ENCODE data around the gene RPS6KA2.

The RPS6KA2 gene

GRCh38 chr6:166498661-166499349 lies 128.2 kb downstream of the RPS6KA2 start:
- DNase-seq: no peak

GRCh38 chr6:166498228-166498627 lies 128.8 kb downstream of the RPS6KA2 start:
- no peak for DNase-seq

- no peak for DNase-seq
These were observed 129.8 kb downstream of the RPS6KA2 start for GRCh38 chr6:166497087-166497899.

- no peak for DNase-seq
These were observed 130.6 kb downstream of the RPS6KA2 start for GRCh38 chr6:166496460-166496859.

GRCh38 chr6:166495487-166496314 lies 131.3 kb downstream of the RPS6KA2 start:
- no peak for DNase-seq

- peak in 3 of 4 experiments; percentile 17 to 34 (median 32) for DNase-seq
These were observed 132.1 kb downstream of the RPS6KA2 start for GRCh38 chr6:166494757-166495486.

GRCh38 chr6:166494101-166494441 lies 133.0 kb downstream of the RPS6KA2 start:
- DNase-seq: no peak

- no peak for DNase-seq
These were observed 133.5 kb downstream of the RPS6KA2 start for GRCh38 chr6:166493427-166494100.

GRCh38 chr6:166492092-166492741 lies 134.8 kb downstream of the RPS6KA2 start:
- DNase-seq: no peak

GRCh38 chr6:166490671-166491500 lies 136.2 kb downstream of the RPS6KA2 start:
- no peak for DNase-seq

GRCh38 chr6:166489301-166490155 lies 137.5 kb downstream of the RPS6KA2 start:
- no peak for DNase-seq

GRCh38 chr6:166488701-166489100 lies 138.3 kb downstream of the RPS6KA2 start:
- DNase-seq: no peak

GRCh38 chr6:166488076-166488685 lies 138.9 kb downstream of the RPS6KA2 start:
- DNase-seq: peak; percentile 79 to 86 (median 84)

GRCh38 chr6:166487148-166487547 lies 139.9 kb downstream of the RPS6KA2 start:
- DNase-seq: no peak

- no peak for DNase-seq
These were observed 140.5 kb downstream of the RPS6KA2 start for GRCh38 chr6:166486536-166486880.

- no peak for DNase-seq
These were observed 141.2 kb downstream of the RPS6KA2 start for GRCh38 chr6:166485651-166486535.

- DNase-seq: no peak
These were observed 142.2 kb downstream of the RPS6KA2 start for GRCh38 chr6:166484863-166485262.

Measured in suppressor macrophage (primary cell).